ENCODE results near the gene CNPY1.

GRCh38 chr7:155509359-155509724 is 37.0 kb downstream of the CNPY1 start:
- TF ChIP-seq CTCF (IDR thresholded peaks at IDR 0.05): no peak
- TF ChIP-seq POLR2A (IDR thresholded peaks at IDR 0.05): no peak

All from adrenal gland (tissue), 5 donors.